K562 (cell line): ENCODE results near the gene RERE. TPM values are rescaled to one million over a fixed set of nuclear protein-coding genes. Genes with fewer than 3 reads are reported as not detected.
A peak's percentile ranks its signal among the peaks of the same experiment; 100 is the strongest.

Source experiments
- ARID2 ChIP-seq: fragments of 450-650 bp; IDR thresholded peaks from 2 replicates; pipeline ENCODE4 v1.6.1; 2017; ENCODE audit warnings: antibody characterized with exemption, mild to moderate bottlenecking
- ETS1 ChIP-seq: conservative IDR thresholded peaks from 2 replicates; pipeline ENCODE4 v1.6.1; 2011; ENCODE audit warnings: low read depth, mild to moderate bottlenecking, low read length; ENCODE audit not compliant: control insufficient read depth
- GATAD2A ChIP-seq: fragments of 450-650 bp; IDR thresholded peaks from 2 replicates; pipeline ENCODE4 v1.6.1; 2017
- JUND ChIP-seq, 2 experiments: IDR thresholded peaks; 2 replicates in 1 of 2; 3 replicates in 1 of 2; pipeline ENCODE4 v1.6.1; 2011; ENCODE audit warnings: borderline replicate concordance in 2 of 2, low read depth in 2 of 2, low read length in 2 of 2, improper control_type of control experiment in 1 of 2, missing biosample characterization in 1 of 2, missing genetic modification characterization in 1 of 2, missing genetic modification reagents in 1 of 2
- MXI1 ChIP-seq: IDR thresholded peaks from 2 replicates; pipeline ENCODE4 v1.6.1; 2011; ENCODE audit warnings: low read depth, mild to moderate bottlenecking, improper control_type of control experiment, low read length
- PRPF4 ChIP-seq: fragments of 200-400 bp; formaldehyde crosslinking; IDR thresholded peaks from one replicate; pipeline ENCODE4 v1.6.1; 2017; ENCODE audit warnings: low read length, low read depth, mild to moderate bottlenecking; ENCODE audit not compliant: insufficient read depth, poor library complexity, severe bottlenecking
- REST ChIP-seq, 2 experiments: fragments of 450-650 bp; formaldehyde crosslinking in 1 of 2; IDR thresholded peaks; 2 replicates each; pipeline versions ENCODE4 v1.4.0 to v1.6.1; 2014 to 2020; ENCODE audit warnings: mild to moderate bottlenecking in 2 of 2, borderline replicate concordance in 1 of 2, low read depth in 1 of 2
- STAG1 ChIP-seq: sonication (generic); formaldehyde crosslinking; IDR thresholded peaks from 2 replicates; pipeline ENCODE4 v1.5.0; 2020; ENCODE audit warnings: missing genetic modification reagents, borderline replicate concordance
- TFAP4 ChIP-seq: sonication (generic); formaldehyde crosslinking; IDR thresholded peaks from 2 replicates; pipeline ENCODE4 v1.8.0; 2022; ENCODE audit warnings: missing genetic modification reagents, mild to moderate bottlenecking, moderate library complexity, borderline replicate concordance
- YY1 ChIP-seq, 3 experiments: IDR thresholded peaks; 2 replicates each; pipeline ENCODE4 v1.6.1; 2011; ENCODE audit warnings: low read length in 2 of 3, mild to moderate bottlenecking in 2 of 3, moderate library complexity in 2 of 3, borderline replicate concordance in 1 of 3, control low read depth in 1 of 3, low read depth in 1 of 3; ENCODE audit not compliant: insufficient read depth in 3 of 3, insufficient replicate concordance in 2 of 3, control insufficient read depth in 1 of 3, insufficient read length in 1 of 3; ENCODE audit errors: extremely low read depth in 1 of 3
- ZBTB7A ChIP-seq: IDR thresholded peaks from 2 replicates; pipeline ENCODE4 v1.6.1; 2011; ENCODE audit warnings: low read depth, mild to moderate bottlenecking, low read length, moderate library complexity, borderline replicate concordance; ENCODE audit not compliant: control insufficient read depth
- polyA plus RNA-seq, 8 experiments: library from polyadenylated mRNA; depleted of rRNA in 4 of 8; stranded (reverse) in 5 of 8; unstranded in 3 of 8; fragments of >200 nt; fragmentation: Nextera tagmentation in 2 of 8; fragmentation: Illumina TruSeq in 1 of 8; extraction: Ambion mirVana in 2 of 8; extraction: Trizol in 1 of 8; gene quantifications; 2 replicates each; pipeline versions ENCODE4 v1.2.1 to v1.2.3, GENCODE V29; 2011 to 2014; ENCODE audit warnings: inconsistent platforms in 1 of 8, missing spikeins in 1 of 8
- total RNA-seq, 7 experiments: library from RNA; depleted of rRNA in 6 of 7; stranded (reverse); fragments of >200 nt in 6 of 7; fragmentation: Illumina TruSeq in 2 of 7; extraction: Trizol in 2 of 7; gene quantifications; 2 replicates each; pipeline versions ENCODE4 v1.2.1 to v1.2.3, GENCODE V29; 2011 to 2021; ENCODE audit warnings: low replicate concordance in 1 of 7

Gene RERE
- total and polyA plus RNA-seq, 9 of the 15 experiments (the other 6 are each of a cell fraction or from before 2014, with no cell fraction given): 3.0 to 51.5 (median 13.4) TPM

- TF ChIP-seq YY1 (IDR thresholded peaks at IDR 0.05; ENCODE audit: borderline replicate concordance in 1 of 3, control insufficient read depth in 1 of 3, extremely low read depth in 1 of 3, insufficient read depth in 3 of 3, insufficient read length in 1 of 3, insufficient replicate concordance in 2 of 3, low read depth in 1 of 3, low read length in 2 of 3): peak in 1 of 3 experiments; percentile 16
- no peak for TF ChIP-seq GATAD2A
- TF ChIP-seq PRPF4: no peak
- peak; percentile 84 for TF ChIP-seq REST (IDR thresholded peaks at IDR 0.05; ENCODE audit: borderline replicate concordance)
- TF ChIP-seq REST (CRISPR knock-in tag; IDR thresholded peaks at IDR 0.05; ENCODE audit: low read depth): no peak
- peak; percentile 79 for TF ChIP-seq ZBTB7A
- TF ChIP-seq MXI1: no peak
- peak; percentile 94; the same call in 1 of the 2 replicates for TF ChIP-seq STAG1
- TF ChIP-seq TFAP4 (CRISPR knock-in tag): peak; percentile 62
- TF ChIP-seq JUND (IDR thresholded peaks at IDR 0.05; ENCODE audit: borderline replicate concordance, low read depth, low read length): peak; percentile 2; the same call in 1 of the 2 replicates
- TF ChIP-seq JUND (tag; IDR thresholded peaks at IDR 0.05; ENCODE audit: borderline replicate concordance, low read depth, low read length): no peak
- peak; percentile 84 for TF ChIP-seq ARID2
- 0 out of 2 replicates have a peak, but pooled peaks have one; percentile 22 for TF ChIP-seq ETS1
Measured at GRCh38 chr1:8348777-8349472, 468.5 kb downstream of the RERE start (continued).
